ENCODE results near the gene NOL12. TPM values are rescaled to one million over a fixed set of nuclear protein-coding genes. Genes with fewer than 3 reads are reported as not detected.
"Not testable (repeated sequence)": the region's sequence is repeated elsewhere in the genome, so short reads cannot be mapped to it uniquely, and the experiment has no call there.

NOL12 gene
- total RNA-seq, 1 experiment from 2014 or later: 31.4 TPM

DNA sequence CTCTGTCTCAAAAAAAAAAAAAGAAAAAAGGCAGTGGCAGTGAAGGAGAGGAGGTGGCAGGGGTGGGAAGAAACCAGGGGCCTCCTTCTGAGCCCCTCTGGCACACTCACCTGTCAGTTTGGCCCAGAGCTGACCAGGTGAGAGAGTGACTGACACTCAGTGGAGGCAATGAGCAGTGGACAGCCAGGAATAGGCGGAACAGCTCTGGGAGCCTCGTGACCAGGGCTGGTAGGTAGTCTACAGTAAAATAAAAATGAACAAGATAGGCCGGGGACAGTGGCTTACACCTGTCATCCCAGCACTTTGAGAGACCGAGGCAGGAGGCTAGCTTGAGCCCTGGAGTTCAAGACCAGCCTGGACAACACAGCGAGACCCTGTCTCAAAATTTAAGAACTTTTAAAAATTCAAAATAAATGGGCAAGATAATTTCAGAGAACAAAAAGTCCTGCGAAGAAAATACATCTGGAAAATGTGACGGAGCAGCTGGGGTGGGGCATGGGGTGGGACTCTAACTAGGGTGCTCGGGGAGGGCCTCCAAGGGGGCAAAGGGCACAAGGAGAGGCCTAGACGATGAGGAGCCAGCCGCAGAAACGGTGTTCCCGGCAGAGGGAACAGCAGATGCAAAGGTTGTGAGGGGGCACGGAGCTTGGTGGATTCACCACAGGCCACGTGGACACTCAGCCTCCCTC lies 31.4 kb upstream of the NOL12 start (continued):
- TF ChIP-seq, protein P1, sequence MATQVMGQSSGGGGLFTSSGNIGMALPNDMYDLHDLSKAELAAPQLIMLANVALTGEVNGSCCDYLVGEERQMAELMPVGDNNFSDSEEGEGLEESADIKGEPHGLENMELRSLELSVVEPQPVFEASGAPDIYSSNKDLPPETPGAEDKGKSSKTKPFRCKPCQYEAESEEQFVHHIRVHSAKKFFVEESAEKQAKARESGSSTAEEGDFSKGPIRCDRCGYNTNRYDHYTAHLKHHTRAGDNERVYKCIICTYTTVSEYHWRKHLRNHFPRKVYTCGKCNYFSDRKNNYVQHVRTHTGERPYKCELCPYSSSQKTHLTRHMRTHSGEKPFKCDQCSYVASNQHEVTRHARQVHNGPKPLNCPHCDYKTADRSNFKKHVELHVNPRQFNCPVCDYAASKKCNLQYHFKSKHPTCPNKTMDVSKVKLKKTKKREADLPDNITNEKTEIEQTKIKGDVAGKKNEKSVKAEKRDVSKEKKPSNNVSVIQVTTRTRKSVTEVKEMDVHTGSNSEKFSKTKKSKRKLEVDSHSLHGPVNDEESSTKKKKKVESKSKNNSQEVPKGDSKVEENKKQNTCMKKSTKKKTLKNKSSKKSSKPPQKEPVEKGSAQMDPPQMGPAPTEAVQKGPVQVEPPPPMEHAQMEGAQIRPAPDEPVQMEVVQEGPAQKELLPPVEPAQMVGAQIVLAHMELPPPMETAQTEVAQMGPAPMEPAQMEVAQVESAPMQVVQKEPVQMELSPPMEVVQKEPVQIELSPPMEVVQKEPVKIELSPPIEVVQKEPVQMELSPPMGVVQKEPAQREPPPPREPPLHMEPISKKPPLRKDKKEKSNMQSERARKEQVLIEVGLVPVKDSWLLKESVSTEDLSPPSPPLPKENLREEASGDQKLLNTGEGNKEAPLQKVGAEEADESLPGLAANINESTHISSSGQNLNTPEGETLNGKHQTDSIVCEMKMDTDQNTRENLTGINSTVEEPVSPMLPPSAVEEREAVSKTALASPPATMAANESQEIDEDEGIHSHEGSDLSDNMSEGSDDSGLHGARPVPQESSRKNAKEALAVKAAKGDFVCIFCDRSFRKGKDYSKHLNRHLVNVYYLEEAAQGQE (IDR thresholded peaks at IDR 0.05; ENCODE audit: low read depth): no peak
- TF ChIP-seq ZNF274 (IDR thresholded peaks at IDR 0.05; ENCODE audit: low read depth, low read length): no peak
- TF ChIP-seq EGR1 (IDR thresholded peaks at IDR 0.05; ENCODE audit: low read depth): no peak
- TF ChIP-seq ELF1 (IDR thresholded peaks at IDR 0.05; ENCODE audit: borderline replicate concordance, low read depth): no peak

DNA sequence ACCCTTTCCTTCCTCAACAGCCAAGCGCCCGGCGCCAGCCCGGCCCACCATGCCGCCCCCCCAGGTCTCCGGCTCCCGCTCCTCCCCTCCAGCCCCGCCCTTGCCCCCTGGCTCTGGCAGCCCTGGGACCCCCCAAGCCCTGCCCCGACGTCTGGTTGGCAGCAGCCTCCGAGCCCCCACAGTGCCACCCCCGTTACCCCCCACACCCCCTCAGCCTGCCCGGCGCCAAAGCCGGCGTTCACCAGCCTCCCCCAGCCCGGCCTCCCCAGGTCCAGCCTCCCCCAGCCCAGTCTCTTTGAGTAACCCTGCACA lies 30.9 kb upstream of the NOL12 start:
- Histone ChIP-seq H3K9ac (ENCODE audit: low read length) (no peak overlapping the region), H3K27ac (ENCODE audit: low read depth, low read length) (no peak overlapping the region), H3K27me3 (ENCODE audit: insufficient read depth, low read length) (no peaks in the 10 kb centered on the region), H3K9me3 (ENCODE audit: control insufficient read depth in 1 of 2, insufficient read depth in 1 of 2, low read depth in 1 of 2, low read length in 2 of 2) (no peaks in the 10 kb centered on the region), H3K4me1 (ENCODE audit: control insufficient read depth in 1 of 2, insufficient read depth in 2 of 2, low read length in 2 of 2) (peaks cover 11 to 21% of the 10 kb centered on the region in 2 experiments; a peak in 3 of 4 replicates), H3K36me3 (ENCODE audit: control insufficient read depth in 1 of 2, insufficient read depth in 2 of 2, low read length in 2 of 2) (peaks cover 14 to 20% of the 10 kb centered on the region in 2 experiments; a peak in 3 of 4 replicates), H3K4me2 (ENCODE audit: low read length) (no peak overlapping the region), H2AFZ (ENCODE audit: low read depth, low read length, poor library complexity, severe bottlenecking) (no peak overlapping the region), H4K20me1 (ENCODE audit: insufficient read depth) (no peaks in the 10 kb centered on the region), H3K9me2 (ENCODE audit: insufficient read depth) (no peaks in the 10 kb centered on the region), H3K79me2 (ENCODE audit: insufficient read depth, low read length) (peaks cover 12% of the 10 kb centered on the region), H3K4me3 (replicated peaks in 1 of 2; ENCODE audit: low read depth in 1 of 2, low read length in 2 of 2) (no peak overlapping the region)
- TF ChIP-seq JUND (IDR thresholded peaks at IDR 0.05): no peak
- TF ChIP-seq SIN3A (IDR thresholded peaks at IDR 0.05; ENCODE audit: low read depth): no peak
- TF ChIP-seq EGR1 (IDR thresholded peaks at IDR 0.05; ENCODE audit: low read depth): no peak
- TF ChIP-seq SP1 (IDR thresholded peaks at IDR 0.05; ENCODE audit: low read depth): no peak
- no peak for TF ChIP-seq ZFX (IDR thresholded peaks at IDR 0.05)
- TF ChIP-seq, protein P1 (IDR thresholded peaks at IDR 0.05; ENCODE audit: low read depth): no peak
- ChIA-PET RAD21 (ENCODE audit: low non-redundant PET in 1 of 2, low total read pairs in 2 of 2, uncharacterized antibody in 2 of 2, unreplicated experiment in 2 of 2) (no interaction called here), CTCF (no interaction called here), POLR2A (no interaction called here)
- intact Hi-C loops (cut with micrococcal nuclease): no loop called here
- BruUV-seq (replicated peaks): no TSS peak
- DNase-seq (ENCODE audit: low read depth, low spot score) (no peak), ATAC-seq (no peak)

DNA sequence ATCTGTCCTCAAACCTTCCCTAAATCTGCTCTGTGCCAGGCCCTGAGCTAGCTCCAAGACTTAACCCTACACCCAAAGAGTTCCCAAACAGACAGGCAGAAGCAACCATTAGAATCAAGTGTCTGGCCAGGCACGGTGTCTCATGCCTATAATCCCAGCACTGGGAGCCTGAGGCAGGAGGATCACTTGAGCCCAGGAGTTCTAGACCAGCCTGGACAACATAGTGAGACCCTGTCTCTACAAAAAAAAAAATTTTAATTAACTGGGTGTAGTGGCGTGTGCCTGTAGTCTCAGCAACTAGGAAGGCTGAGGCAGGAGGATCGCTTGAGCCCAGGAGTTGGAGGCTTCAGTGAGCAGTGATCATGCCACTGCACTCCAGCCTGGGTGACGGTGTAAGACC lies 29.6 kb upstream of the NOL12 start:
- H3K4me3 ChIP-seq (replicated peaks in 1 of 2; ENCODE audit: low read depth in 1 of 2, low read length in 2 of 2); H3K27me3 ChIP-seq (ENCODE audit: insufficient read depth, low read length); H2AFZ ChIP-seq (ENCODE audit: low read depth, low read length, poor library complexity, severe bottlenecking); H3K9me2 ChIP-seq (ENCODE audit: insufficient read depth); H3K9ac ChIP-seq (ENCODE audit: low read length); BruUV-seq (replicated peaks); H3K4me2 ChIP-seq (ENCODE audit: low read length); DNase-seq (ENCODE audit: low read depth, low spot score); H3K27ac ChIP-seq (ENCODE audit: low read depth, low read length); ATAC-seq; intact Hi-C loops (cut with micrococcal nuclease); RAD21 ChIA-PET (ENCODE audit: low non-redundant PET in 1 of 2, low total read pairs in 2 of 2, uncharacterized antibody in 2 of 2, unreplicated experiment in 2 of 2); H3K9me3 ChIP-seq (ENCODE audit: control insufficient read depth in 1 of 2, insufficient read depth in 1 of 2, low read depth in 1 of 2, low read length in 2 of 2); H4K20me1 ChIP-seq (ENCODE audit: insufficient read depth): not testable (repeated sequence)
- peaks cover 8 to 19% of the 10 kb centered on the region in 2 experiments; a peak in 2 of 4 replicates for H3K36me3 ChIP-seq (ENCODE audit: control insufficient read depth in 1 of 2, insufficient read depth in 2 of 2, low read length in 2 of 2)
- peaks cover 25% of the 10 kb centered on the region for H3K79me2 ChIP-seq (ENCODE audit: insufficient read depth, low read length)
- H3K4me1 ChIP-seq (ENCODE audit: control insufficient read depth in 1 of 2, insufficient read depth in 2 of 2, low read length in 2 of 2): peaks cover 11 to 30% of the 10 kb centered on the region in 2 experiments; a peak in 3 of 4 replicates
- CTCF ChIA-PET: interaction anchor here (2.1 to 2.4 kb wide), 3 partner anchors 13 to 64 kb away, joined by 6 to 38 read pairs (median 6); no protein-coding TSS in a partner anchor
- POLR2A ChIA-PET: interaction anchor here (1.8 kb wide), 1 partner anchor 23 kb away, joined by 5 read pairs; no protein-coding TSS in a partner anchor

Data from HCT116 (cell line).